ENCODE measurements around the gene ZSCAN10.

Gene ZSCAN10

DNA sequence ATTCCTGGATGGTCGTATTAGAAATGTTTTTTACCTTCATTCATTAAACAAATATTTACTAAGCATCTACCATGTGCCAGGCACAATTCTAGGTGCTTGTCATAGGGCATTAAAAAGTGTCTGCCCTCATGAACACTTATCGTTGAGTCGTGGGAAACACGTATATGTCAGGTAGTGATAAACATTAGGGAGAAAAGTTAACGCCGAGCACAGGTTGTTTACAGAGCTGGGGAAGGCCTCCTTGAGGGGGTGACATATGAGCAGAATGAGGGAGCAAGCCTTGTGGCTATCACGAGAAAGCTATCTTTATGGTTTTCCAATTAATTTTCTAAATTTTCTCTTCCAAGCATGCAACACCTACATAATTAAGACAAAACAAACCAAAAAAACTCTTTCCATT is 34.8 kb upstream of the ZSCAN10 start:
- no peak for DNase-seq

GRCh38 chr16:3131755-3132377 is 32.8 kb upstream of the ZSCAN10 start:
- peak in 1 of 2 experiments; percentile 43 for DNase-seq

DNA sequence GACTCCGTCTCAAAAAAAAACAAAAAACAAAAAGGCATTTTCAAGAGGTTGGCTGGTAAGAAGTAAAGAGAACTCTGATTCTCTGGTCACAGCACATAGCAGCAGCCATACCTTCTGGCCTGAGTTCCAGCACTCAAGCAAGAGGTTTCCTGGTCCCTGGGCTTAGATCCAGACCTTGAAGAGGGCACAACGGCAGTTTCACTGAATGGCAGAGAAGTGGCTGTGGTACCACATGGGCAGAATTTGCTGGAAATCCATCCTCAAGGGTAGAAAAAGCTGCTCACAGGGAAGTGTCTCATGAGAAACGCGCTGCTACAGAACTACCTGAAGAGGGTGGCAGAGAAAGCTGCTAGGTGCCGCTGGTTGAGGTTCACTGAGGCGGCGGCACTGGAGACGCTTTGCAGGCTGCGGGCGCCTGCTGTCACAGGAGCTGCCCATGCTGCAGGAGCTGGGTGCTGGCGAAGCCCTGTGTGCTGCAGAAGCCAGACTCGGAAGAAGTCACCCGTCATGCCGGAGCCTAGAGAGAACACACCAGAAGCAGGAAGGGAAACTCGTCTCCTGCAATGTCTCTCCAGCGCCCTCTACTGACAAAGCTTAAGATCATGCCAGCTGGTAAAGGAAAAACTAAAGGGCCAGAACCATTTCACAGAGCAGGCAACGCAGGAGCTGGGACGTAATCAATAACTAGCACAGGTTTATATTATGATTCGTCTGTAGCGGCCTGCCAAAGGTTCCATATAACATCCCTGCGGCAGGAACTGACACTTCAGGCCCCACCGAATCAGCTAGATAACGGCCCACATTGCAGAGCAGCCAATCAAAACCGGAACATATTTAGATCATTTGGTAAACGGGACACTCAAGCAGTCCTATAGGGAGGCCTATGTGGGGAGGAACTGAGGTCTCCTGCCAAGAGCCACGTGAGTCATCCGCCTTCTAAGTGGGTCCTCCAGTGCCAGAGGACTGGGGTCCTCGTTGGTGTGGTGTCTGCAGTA is 30.3 kb upstream of the ZSCAN10 start:
- peak; percentile 64 to 80 for DNase-seq

DNA sequence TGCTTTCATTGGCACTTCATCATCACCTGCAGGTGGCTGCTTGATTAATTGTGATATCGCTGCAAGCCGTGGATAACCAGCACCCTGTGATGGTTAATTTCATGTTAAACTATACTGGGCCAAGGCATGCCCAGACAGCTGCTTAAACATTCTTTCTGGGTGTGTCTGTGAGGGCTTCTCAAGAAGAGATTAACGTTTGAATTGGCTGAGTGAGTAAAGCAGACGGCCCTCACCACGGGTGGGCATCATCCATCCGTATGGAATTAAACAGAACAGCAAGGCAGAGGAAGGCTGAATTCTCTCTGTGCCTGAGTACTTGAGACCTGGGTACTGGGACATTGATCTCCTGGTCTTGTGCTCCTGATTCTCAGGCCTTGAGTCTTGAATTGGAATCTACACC is 28.7 kb upstream of the ZSCAN10 start:
- peak; percentile 90 to 96 for DNase-seq

GRCh38 chr16:3123986-3124886 is 25.1 kb upstream of the ZSCAN10 start:
- DNase-seq = peak; percentile 93 to 95

GRCh38 chr16:3122926-3123570 is 24.0 kb upstream of the ZSCAN10 start:
- DNase-seq = no peak

- no peak for DNase-seq
Measured at GRCh38 chr16:3121851-3122467, 22.9 kb upstream of the ZSCAN10 start.

DNA sequence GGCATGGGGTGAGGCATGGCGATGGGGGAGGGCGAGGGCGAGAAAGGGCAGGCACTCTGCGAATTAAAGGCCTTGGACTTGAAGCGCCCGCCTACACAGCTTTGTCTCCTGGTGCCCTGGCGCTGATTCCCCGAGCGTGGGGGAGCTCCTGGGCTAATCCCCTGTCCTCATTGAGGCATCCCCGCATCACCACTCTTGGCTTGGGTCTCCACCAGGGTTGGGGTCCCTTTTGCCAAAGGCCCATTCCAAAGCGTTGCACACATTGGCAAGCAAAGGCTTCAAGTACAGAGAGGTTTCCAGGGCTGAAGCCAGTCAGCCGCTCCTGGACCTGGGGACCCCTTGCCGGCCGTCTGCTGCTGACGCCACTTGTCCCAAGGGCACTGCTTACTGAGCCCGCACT is 21.3 kb upstream of the ZSCAN10 start:
- DNase-seq = no peak

GRCh38 chr16:3119701-3120408 is 20.8 kb upstream of the ZSCAN10 start:
- DNase-seq = no peak

DNA sequence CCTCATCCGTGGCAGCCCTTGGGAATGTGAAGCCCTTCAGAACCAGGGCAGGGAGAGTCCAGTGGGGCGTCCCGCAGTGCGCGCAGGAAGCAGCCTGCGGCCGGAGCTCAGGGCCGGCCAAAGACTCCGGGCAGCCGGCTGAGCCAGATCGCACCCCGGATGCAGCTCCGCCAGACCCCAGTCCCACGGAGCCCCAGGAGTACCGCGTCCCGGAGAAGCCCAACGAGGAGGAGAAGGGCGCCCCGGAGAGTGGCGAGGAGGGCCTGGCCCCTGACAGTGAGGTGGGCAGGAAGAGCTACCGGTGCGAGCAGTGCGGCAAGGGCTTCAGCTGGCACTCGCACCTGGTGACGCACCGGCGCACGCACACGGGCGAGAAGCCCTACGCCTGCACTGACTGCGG is 20.2 kb upstream of the ZSCAN10 start:
- DNase-seq = no peak

GRCh38 chr16:3118846-3119245 is 19.8 kb upstream of the ZSCAN10 start:
- no peak for DNase-seq

DNA sequence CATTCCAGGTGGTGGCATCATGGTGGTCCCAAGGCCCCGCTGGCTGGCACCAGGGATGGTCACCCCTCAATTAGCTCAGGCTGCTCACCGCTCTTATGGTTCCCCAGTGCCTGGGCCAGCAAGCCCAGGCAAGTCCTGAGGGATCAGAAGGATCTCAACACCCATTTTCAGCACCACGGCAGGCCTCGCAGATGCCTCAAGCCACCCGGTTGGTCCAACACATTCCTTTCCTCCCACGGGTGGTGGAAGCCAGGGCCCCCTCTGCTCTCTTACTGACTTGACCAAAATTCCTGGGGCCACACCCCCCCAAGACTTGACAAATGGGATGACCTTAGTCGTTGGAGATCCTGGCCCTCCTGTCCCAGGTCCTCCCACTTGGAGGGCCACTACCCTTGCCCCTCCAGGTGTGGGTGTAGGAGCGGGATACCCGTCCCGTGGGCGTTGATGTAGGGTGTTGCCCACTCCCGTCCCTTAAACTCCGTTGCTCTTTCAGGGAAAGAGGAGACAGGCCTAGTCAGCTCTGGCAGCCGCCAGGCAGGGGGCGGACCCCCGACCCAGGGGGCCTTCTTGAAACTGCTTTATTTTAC is 19.2 kb upstream of the ZSCAN10 start:
- no peak for DNase-seq

- DNase-seq = peak; percentile 16 to 55
Measured at GRCh38 chr16:3115561-3115960, 16.5 kb upstream of the ZSCAN10 start.

GRCh38 chr16:3115003-3115402 is 15.9 kb upstream of the ZSCAN10 start:
- no peak for DNase-seq

DNA sequence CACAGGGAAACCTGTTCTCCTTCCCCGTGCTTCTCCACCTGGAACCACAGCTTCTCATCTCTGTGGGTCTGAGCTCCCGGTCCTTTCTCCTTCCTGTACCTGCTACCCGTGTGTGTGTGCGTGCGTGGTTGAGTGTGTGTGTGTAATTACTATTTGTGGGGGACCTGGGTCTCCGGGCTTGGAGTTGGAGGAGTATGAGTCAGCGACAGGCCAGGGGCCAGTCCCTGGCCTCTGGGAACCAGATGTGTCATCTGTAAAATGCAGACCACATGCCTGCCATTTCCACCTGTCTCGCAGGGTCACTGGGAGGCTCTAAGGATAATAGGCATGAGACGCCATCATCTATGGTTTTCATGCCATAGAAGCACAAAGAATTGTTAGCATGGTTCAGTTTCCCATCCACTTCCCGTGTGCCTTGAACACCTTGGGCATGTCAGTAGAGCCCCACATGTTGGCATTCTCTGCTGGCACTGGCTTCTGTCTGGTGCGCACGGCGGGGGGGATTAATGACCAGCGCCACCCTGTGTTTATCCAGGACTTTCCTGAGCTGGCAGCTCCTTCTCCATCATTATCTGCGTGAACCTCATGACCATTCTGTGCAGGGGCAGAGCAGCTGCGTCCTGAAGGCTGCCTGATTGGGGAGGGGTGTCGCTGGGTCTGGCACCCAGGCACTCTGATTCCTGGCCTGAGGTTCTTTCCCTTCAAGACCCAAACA is 14.8 kb upstream of the ZSCAN10 start:
- no peak for DNase-seq

DNA sequence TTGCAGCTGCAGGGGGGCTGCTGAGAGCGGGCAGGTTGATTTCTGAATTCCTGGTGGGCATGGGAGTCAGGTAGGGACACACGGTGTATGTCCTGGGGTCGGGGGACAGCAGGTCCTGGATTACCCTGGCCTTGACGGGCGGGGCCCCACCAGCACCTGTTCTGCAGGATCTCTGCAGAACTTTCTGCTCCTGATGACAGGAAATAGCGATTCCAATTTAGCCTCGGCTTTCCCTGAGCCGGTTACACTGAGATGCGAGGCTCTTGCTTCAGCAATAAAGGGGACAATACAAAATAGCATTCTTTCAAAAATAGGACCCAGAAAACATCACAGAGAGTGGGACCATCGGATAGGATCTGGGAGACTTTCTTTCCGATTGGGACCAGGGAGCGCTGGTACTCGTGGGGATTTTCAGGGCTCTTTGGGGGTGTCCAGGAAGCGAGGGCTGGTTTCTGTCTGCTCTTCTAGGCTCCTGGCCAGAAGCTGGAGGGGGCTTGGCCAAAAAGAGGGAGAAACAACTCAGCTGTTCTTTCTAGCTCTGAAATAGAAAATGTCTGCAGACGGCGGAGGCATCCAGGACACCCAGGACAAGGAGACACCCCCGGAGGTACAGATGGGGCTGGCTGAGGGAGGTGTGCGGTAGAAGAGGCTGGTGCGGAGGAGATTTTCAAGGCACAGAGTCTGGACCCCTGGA is 13.9 kb upstream of the ZSCAN10 start:
- DNase-seq = no peak

DNA sequence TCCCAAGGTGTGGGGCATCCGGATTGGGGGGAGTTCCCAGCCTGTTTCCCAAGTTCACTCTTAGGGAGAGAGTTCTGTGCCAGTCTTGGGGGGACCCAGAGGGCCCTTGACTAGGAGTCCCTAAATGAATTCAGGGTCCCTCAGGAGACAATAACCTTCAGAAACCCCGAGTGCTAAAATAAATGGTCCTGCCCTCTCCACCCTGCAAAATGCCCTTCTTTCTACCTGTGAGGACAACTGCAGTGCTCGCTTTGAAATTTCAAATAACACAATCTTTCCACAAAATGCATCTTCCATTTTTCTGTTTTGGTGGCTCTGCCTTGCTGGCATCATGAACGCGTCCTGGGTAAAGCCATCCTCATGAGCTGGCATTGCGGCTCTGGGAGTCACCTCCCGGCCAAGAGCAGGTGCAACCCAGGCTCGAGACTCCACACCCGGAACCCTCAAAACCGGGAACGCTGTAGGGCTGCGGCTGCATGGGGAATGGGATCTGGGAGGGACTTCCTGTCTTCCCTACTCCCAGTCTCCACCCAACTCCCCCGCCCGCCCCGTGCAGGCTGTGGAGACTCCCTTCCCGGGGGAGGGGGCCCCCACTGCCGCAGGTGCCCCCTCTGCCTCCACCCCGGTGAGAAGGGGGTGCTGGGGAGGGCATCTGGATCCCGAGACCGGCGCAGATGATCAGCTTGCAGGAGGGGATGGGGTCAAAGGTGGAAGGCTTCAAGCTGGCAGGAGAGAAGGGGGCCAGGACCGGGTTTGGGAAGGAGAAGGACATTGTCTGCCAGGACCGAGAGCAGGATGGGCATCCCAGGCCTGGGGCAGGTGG is 13.2 kb upstream of the ZSCAN10 start, which contains the start of gene ZNF205:
ZNF205 (plus strand) TSS at position 529 of the 823 bp plus-strand sequence. CDS start 845 bp downstream, outside the sequence.
- DNase-seq = peak; percentile 65 to 91

GRCh38 chr16:3106205-3106928 is 7.3 kb upstream of the ZSCAN10 start:
- peak; percentile 83 to 93 for DNase-seq
